ENCODE measurements around the gene CPSF4L. TPM values are rescaled to one million over a fixed set of nuclear protein-coding genes. Genes with fewer than 3 reads are reported as not detected.

The CPSF4L gene
- total and polyA plus RNA-seq, 2 donors (not counting 3 experiments of a cell fraction or from before 2014, with no cell fraction given) = not detected

DNA sequence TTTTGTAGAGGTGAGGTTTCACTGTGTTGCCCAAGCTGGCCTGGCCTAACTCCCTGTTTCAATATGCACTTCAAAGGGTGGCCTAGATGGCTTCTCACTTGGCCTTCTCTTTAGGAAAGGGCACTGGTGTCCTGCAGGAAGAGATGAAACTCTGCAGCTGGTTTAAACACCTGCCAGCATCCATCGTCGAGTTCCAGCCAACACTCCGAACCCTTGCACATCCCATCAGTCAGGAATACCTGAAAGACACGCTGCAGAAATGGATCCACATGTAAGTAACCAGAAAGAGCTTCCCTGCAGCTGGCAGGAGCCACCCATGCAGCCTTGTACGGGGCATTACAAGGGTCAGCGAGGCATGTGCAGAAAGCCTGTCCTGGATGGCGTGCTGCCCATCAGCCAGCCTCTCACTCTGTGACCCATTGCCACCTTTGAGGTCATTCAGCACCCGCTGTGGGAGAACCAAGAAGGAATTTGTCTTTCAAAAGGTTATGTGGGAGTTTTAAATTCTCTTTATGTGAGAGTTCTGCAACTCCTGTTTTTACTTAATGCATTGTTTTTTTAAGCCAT, 61.8 kb downstream of the CPSF4L start:
- Histone ChIP-seq H3K27ac (ENCODE audit: insufficient read depth, low read depth, low read length) (no peak overlapping the region), H3K36me3 (ENCODE audit: control insufficient read depth in 2 of 2, extremely low read depth in 1 of 2, insufficient read depth in 2 of 2, low read length in 2 of 2) (peaks cover 35 to 46% of the 10 kb centered on the region in 2 experiments), H3K79me2 (ENCODE audit: control insufficient read depth, insufficient read depth, low read length) (peaks cover 4% of the 10 kb centered on the region), H3K4me2 (ENCODE audit: insufficient read depth, low read length) (no peak overlapping the region), H3K27me3 (ENCODE audit: control insufficient read depth in 2 of 2, insufficient read depth in 2 of 2, low read length in 2 of 2) (no peaks in the 10 kb centered on the region), H3K4me3 (replicated peaks in 1 of 3; ENCODE audit: insufficient read depth in 1 of 3, low read depth in 1 of 3, low read length in 3 of 3) (no peak overlapping the region), H4K20me1 (replicated peaks; ENCODE audit: control insufficient read depth, extremely low read depth, insufficient read depth, low read length) (no peaks in the 10 kb centered on the region), H3K4me1 (ENCODE audit: control insufficient read depth, extremely low read depth, insufficient read depth, low read length) (peaks cover 25% of the 10 kb centered on the region), H2AFZ (ENCODE audit: low read depth, low read length) (no peak overlapping the region), H3K9me1 (replicated peaks; ENCODE audit: control insufficient read depth, extremely low read depth, insufficient read depth, low read length) (no peaks in the 10 kb centered on the region), H3K9me3 (replicated peaks; ENCODE audit: control insufficient read depth, insufficient read depth, low read length) (no peaks in the 10 kb centered on the region), H3K9ac (replicated peaks; ENCODE audit: extremely low read depth, insufficient read depth, low read length) (no peak overlapping the region)
- no peak for DNase-seq (ENCODE audit: low read depth, low spot score)
- ChIA-PET POLR2A (interaction anchor here (0.6 kb wide), 1 partner anchor 97 kb away, joined by 3 read pairs; no protein-coding TSS in a partner anchor), CTCF (no interaction called here)
- no peak for TF ChIP-seq MYC (IDR thresholded peaks at IDR 0.05; ENCODE audit: low read depth, low read length)
- TF ChIP-seq, protein P1, sequence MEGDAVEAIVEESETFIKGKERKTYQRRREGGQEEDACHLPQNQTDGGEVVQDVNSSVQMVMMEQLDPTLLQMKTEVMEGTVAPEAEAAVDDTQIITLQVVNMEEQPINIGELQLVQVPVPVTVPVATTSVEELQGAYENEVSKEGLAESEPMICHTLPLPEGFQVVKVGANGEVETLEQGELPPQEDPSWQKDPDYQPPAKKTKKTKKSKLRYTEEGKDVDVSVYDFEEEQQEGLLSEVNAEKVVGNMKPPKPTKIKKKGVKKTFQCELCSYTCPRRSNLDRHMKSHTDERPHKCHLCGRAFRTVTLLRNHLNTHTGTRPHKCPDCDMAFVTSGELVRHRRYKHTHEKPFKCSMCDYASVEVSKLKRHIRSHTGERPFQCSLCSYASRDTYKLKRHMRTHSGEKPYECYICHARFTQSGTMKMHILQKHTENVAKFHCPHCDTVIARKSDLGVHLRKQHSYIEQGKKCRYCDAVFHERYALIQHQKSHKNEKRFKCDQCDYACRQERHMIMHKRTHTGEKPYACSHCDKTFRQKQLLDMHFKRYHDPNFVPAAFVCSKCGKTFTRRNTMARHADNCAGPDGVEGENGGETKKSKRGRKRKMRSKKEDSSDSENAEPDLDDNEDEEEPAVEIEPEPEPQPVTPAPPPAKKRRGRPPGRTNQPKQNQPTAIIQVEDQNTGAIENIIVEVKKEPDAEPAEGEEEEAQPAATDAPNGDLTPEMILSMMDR (IDR thresholded peaks at IDR 0.05; ENCODE audit: extremely low read depth in 1 of 2, insufficient read depth in 1 of 2, low read depth in 1 of 2, low read length in 2 of 2) = no peak
- TF ChIP-seq JUN (IDR thresholded peaks at IDR 0.05; ENCODE audit: borderline replicate concordance, insufficient read depth, insufficient read length, low read depth) = no peak
- TF ChIP-seq GATA2 (IDR thresholded peaks at IDR 0.05; ENCODE audit: insufficient read depth, insufficient read length, low read depth, low read length) = no peak
- TF ChIP-seq, protein P2, sequence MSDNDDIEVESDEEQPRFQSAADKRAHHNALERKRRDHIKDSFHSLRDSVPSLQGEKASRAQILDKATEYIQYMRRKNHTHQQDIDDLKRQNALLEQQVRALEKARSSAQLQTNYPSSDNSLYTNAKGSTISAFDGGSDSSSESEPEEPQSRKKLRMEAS (IDR thresholded peaks at IDR 0.05; ENCODE audit: insufficient read depth, insufficient read length) = no peak
- no peak for TF ChIP-seq POLR2AphosphoS5 (IDR thresholded peaks at IDR 0.05; ENCODE audit: insufficient read depth, low read depth, low read length)
- no peak for TF ChIP-seq FOS (IDR thresholded peaks at IDR 0.05; ENCODE audit: borderline replicate concordance, insufficient read depth, low read length)
- TF ChIP-seq POLR2A (IDR thresholded peaks at IDR 0.05; ENCODE audit: low read depth, low read length) = no peak
- no peak for TF ChIP-seq EZH2 (IDR thresholded peaks at IDR 0.05; ENCODE audit: borderline replicate concordance, low read depth, low read length, severe bottlenecking)
- BruUV-seq (replicated peaks) = no TSS peak
- dilution Hi-C loops (cut with MboI; ENCODE audit: extremely low pct_ligation_motif_present, low sequenced_read_pairs) (no loop called here), intact Hi-C loops (cut with micrococcal nuclease) (no loop called here)
- no peak for FAIRE-seq

Measured in endothelial cell of umbilical vein (primary cell).